KOPT-K1 (cell line): ENCODE data around the gene RASD2.

ENCODE experiments used
- H3K27ac ChIP-seq: fragments of 200-600 bp; sonication (generic); 2 replicates; pipeline ENCODE4 v1.5.1; 2016; ENCODE audit warnings: antibody characterized with exemption, mild to moderate bottlenecking, low read depth, low read length; ENCODE audit not compliant: poor library complexity, severe bottlenecking
- H3K36me3 ChIP-seq: fragments of 200-600 bp; sonication (generic); 2 replicates; pipeline ENCODE4 v1.5.1; 2017; ENCODE audit warnings: antibody characterized with exemption, mild to moderate bottlenecking, low read length, moderate library complexity; ENCODE audit not compliant: insufficient read depth
- H3K9me3 ChIP-seq: fragments of 200-600 bp; sonication (generic); 2 replicates; pipeline ENCODE4 v1.5.1; 2017; ENCODE audit warnings: antibody characterized with exemption, low read length, mild to moderate bottlenecking; ENCODE audit not compliant: insufficient read depth, poor library complexity, severe bottlenecking

Gene RASD2

DNA sequence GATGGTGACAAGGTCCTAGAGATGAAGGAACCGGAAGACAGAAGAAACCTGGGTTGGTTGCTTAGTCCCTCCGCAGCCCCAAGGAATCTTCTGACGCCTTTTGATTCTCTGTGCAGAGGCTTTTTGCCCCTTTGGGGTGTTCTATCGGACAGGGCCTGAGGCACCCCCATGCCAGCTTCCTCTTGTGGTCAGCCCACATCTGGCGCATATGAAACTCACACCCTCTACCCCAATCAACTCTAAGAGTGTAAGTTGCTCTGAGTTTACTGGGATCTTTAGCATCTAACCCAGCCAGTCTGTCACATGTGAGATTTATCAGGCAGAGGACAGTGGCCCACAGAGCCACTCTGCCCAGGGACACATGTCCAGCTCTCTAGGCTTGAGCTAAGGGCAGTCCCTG, 17.4 kb downstream of the RASD2 start:
- H3K9me3 ChIP-seq: no peaks in the 10 kb centered on the region
- H3K36me3 ChIP-seq: no peaks in the 10 kb centered on the region
- H3K27ac ChIP-seq: no peak overlapping the region

- H3K27ac ChIP-seq: no peak overlapping the region
- no peaks in the 10 kb centered on the region for H3K36me3 ChIP-seq
- H3K9me3 ChIP-seq: no peaks in the 10 kb centered on the region
These were observed 18.1 kb downstream of the RASD2 start for GRCh38 chr22:35558719-35559118.

DNA sequence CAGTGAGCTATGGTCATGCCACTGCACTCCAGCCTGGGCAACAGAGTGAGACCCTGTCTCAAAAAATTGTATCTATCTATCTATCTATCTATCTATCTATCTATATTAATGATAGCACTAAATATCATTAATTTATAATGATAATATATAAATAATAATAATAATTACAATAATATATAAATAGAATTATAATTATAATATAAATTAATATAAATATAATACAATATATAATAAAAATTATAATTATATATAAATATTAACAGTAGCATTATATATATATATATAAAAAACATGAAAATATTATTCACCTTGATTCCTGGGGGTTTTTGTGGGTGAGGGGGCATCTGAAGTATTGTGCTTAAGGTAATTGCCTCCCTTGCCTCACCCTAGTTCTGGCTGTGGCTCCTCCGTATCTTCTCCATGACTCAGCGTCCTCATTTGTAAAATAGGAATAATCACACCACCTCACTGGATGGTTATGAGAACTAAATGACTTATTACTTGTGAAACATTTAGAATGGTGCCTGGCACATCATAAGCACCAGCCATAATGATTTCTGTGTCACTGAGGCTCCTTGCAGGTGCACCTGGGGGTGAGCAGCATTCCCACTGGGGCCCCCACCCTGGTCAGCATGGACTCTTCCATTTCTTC, 18.8 kb downstream of the RASD2 start:
- Histone ChIP-seq H3K9me3 (no peaks in the 10 kb centered on the region), H3K27ac (no peak overlapping the region)

DNA sequence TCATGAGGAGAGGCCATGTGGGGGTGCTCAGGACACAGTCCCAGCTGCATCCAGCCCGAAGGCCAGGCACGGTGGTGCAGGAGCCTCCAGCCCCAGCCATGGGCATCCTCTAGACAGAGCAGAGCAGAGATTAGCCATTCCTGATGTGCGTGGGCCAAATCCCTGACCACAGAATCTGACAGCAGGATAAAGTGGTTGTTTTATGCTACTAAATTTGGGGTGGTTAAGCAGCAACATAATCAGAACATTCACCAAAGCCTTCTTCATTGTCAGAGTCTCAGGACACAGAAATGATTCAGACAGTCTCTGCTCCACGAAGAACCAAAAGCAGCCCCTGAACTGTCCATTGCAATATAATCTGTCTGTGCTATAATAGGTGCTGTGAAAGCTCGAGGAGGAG, 19.7 kb downstream of the RASD2 start:
- no peak overlapping the region for H3K27ac ChIP-seq
- no peaks in the 10 kb centered on the region for H3K9me3 ChIP-seq
- no peaks in the 10 kb centered on the region for H3K36me3 ChIP-seq

More for the DNA sequence above, 18.8 kb downstream of the RASD2 start:
- H3K36me3 ChIP-seq: no peaks in the 10 kb centered on the region

DNA sequence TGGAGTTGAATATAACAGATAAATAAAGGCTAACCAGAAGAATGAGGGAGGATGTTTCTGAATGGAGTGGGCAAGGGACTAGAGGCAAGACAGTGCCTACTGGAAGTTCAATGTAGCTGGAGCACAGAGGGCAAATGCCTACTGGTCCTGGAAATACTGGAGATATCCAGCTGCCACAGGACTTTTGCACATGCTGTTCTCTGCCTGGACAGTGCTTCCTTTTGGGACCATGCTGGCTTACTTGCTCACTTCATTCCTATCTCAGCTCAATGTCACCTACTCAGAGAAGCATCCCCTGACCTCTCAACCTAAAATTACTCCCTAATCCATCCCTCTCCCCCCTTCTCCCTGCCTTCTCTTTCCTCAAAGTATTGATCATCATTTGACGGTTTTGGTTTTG, 20.2 kb downstream of the RASD2 start:
- no peak overlapping the region for H3K27ac ChIP-seq
- no peaks in the 10 kb centered on the region for H3K36me3 ChIP-seq
- H3K9me3 ChIP-seq: no peaks in the 10 kb centered on the region

DNA sequence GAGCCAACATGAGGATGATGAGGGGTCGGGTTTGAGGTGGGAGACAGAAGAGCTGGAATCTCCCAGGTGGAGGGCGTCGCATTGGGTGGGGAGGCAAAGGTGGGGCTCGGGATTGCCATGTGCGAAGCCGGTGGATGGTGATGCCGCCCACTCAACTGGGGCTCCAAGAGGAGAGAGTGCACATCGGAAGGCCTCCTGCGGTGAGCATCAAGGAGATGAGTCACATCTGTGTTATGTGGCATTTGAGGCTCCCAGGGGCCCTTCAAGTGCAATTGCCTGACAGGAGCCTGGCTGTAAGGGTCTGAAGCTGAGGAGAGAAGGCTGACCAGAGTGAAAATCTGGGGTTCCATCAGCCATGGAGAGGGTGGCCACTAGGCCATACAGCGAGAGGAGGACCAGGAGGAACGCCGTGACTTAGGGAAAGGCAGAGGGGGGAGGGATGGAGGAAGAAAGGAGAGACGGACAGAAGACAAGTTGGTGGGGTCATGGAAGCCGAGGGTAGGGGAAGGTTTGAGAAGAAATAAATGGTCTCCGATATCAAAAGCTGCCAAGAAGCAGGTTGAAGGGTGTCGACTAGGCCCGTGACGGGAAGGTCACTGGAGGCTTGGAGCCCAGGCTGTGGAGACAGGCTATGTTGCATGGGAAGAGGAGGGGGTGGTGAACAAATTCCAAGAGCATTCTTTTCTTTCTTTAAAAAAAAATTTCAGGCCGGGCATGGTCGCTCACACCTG, 21.3 kb downstream of the RASD2 start:
- Histone ChIP-seq H3K36me3 (no peaks in the 10 kb centered on the region), H3K9me3 (no peaks in the 10 kb centered on the region), H3K27ac (no peak overlapping the region)

DNA sequence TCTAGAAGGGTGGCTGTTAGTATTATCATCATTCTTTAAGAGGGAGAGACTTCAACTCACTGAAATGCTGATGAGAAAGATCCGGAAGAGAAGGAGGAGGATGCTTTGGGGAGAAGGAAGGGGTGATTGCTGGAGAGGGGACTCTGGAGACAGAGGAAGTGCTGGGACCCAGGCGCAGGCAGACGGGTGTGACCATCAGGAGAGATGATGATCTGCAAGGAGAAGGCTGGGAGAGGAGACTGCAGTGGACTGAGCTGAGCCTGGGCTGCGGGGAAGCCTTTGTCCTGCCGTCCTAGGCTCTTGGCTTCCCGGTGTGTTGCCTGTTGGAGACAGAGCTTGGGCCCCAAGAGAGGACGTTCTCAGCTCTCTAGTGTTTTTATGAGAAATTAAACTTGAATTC, 22.6 kb downstream of the RASD2 start:
- H3K36me3 ChIP-seq: no peaks in the 10 kb centered on the region
- H3K27ac ChIP-seq: no peak overlapping the region
- H3K9me3 ChIP-seq: no peaks in the 10 kb centered on the region

DNA sequence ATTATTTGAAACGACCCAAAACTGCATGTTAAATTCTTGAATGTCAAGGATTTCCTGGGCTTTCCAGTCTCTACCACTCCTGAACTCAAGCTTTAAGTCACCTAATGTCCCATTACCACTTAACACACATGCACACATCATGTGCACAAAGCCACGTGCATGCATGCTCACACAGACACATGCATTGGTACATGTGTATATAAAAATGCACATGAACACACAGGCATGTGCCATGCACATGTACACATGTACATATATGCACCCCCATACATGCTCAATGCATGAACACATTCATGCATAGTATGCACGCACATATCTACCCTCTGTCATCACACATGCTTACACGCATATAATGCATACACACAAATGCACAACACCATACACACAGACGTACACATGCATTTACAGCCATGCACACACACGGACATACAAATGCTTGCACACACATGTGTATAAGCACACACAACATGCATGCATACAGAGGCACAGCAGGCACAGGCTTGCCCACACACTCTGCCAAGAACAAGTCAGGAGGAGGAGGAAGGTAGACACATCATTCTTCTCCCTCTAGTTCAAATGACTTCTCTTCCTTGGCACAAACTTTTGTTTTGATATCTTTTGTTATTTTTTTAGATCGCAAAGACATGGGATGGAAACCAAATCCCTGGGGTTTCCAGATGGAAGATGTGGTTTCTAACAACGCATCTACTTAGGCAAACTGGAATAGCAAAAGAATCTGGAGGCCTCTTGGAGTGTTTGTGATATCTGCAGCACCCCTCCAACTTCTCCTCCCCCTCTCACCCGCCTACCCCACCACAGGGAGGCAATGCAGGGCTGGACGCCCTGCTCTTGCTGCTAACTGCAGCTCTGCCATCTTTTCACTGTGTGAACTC, 24.6 kb downstream of the RASD2 start:
- H3K9me3 ChIP-seq: no peaks in the 10 kb centered on the region

DNA sequence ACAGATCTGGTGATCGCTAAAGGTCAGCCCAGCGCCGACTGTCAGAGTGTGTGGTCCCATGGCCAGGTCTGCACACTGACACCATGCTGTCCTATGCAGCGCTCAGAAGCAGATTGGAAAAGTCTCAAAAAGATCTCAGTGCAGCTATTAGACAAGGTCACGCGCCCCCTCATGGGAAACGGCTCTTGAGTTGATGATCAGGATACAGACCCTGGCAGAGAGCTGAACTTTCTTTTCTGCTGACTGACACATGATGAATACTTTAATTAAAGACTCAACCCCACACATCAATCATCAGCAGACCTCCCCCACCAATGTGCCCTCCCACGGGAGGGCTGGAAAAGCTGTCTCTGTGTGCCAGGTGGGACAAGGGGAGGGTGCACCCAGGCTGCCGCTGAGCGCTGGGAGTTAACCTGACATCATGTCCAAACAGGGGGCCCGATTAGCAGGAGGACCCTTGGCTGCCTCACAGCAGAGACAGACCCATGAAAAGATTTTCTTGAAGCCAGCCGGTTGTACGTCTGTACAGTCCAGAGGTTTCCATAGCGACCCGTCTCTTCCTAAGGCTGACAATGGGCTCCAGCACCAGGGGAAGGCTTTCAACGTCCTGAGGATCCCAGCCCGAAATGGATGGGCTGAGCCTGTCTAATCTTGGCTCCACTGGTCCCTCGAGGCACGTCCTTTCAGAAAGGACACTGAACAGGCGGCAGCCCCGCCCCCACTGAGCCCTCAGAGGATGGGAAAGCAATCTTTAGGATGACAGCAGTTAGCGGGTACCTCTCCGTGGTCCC, 26.9 kb downstream of the RASD2 start:
- H3K36me3 ChIP-seq: no peaks in the 10 kb centered on the region
- no peaks in the 10 kb centered on the region for H3K9me3 ChIP-seq
- H3K27ac ChIP-seq: no peak overlapping the region

More for the DNA sequence above, 24.6 kb downstream of the RASD2 start:
- Histone ChIP-seq H3K36me3 (no peaks in the 10 kb centered on the region), H3K27ac (no peak overlapping the region)

GRCh38 chr22:35568751-35569739, 28.4 kb downstream of the RASD2 start:
- Histone ChIP-seq H3K27ac (no peak overlapping the region), H3K9me3 (no peaks in the 10 kb centered on the region), H3K36me3 (no peaks in the 10 kb centered on the region)

- H3K36me3 ChIP-seq: no peaks in the 10 kb centered on the region
- no peak overlapping the region for H3K27ac ChIP-seq
- no peaks in the 10 kb centered on the region for H3K9me3 ChIP-seq
These were observed 29.3 kb downstream of the RASD2 start for GRCh38 chr22:35569916-35570315.

DNA sequence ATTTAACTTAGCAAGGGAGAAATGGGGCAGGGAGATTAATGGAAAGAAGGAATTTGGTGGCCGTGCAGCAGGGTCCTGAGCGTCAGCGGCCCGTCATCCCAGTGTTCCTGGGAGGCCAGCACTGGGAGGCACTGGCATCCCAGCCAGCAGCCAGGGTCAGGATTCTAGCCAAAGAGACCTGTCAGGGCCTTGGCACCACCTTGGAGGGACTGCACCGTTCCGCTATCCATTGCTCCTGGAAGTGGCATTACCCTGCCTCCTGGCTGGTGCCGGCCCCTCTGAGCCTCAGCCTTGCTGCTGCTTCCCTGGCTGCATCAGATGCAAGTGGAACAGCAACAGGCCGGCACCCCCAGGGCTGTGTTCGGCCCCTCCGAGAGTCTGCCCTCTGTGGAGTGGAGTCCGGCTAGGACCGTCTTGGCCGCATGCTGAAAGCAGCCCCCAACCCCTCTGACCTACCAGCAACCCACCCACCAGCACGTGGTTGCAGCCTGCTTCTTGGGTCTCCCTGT, 30.1 kb downstream of the RASD2 start:
- no peak overlapping the region for H3K27ac ChIP-seq
- no peaks in the 10 kb centered on the region for H3K36me3 ChIP-seq
- H3K9me3 ChIP-seq: no peaks in the 10 kb centered on the region

DNA sequence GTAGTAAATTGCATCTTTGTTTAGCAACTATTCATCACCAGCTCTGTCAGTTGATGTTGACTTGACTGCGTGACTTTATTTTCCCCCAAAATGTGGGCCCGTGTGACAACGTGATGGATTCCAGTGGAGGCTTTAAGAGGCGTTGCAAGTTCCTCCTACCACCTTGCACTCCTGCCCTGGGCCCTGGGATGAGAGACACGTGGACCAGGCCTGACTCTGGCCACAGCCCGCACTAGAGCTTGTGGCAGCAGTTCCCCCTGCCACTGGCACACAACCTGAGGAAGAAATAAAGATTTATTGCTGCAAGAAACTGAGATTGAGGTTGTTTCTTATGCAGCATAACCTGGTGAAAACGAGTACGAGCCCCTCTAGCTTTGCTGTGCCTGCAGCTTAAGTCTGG, 31.9 kb downstream of the RASD2 start:
- no peaks in the 10 kb centered on the region for H3K36me3 ChIP-seq
- H3K9me3 ChIP-seq: no peaks in the 10 kb centered on the region
- H3K27ac ChIP-seq: no peak overlapping the region
